Astrocyte (in vitro differentiated cells and primary cell): Measurements from ENCODE around the gene CABP4.

ENCODE experiments used
- EZH2 ChIP-seq: IDR thresholded peaks from 2 replicates; pipeline ENCODE4 v1.6.1; 2012; ENCODE audit warnings: mild to moderate bottlenecking, low read length, inconsistent platforms; ENCODE audit not compliant: insufficient read depth
- TF ChIP-seq, protein P1 (sequence below): IDR thresholded peaks from 2 replicates; pipeline ENCODE4 v1.5.1; 2011; ENCODE audit warnings: low read depth, mild to moderate bottlenecking, inconsistent platforms, low read length, moderate library complexity; ENCODE audit not compliant: insufficient read depth

- TF ChIP-seq, protein P1, sequence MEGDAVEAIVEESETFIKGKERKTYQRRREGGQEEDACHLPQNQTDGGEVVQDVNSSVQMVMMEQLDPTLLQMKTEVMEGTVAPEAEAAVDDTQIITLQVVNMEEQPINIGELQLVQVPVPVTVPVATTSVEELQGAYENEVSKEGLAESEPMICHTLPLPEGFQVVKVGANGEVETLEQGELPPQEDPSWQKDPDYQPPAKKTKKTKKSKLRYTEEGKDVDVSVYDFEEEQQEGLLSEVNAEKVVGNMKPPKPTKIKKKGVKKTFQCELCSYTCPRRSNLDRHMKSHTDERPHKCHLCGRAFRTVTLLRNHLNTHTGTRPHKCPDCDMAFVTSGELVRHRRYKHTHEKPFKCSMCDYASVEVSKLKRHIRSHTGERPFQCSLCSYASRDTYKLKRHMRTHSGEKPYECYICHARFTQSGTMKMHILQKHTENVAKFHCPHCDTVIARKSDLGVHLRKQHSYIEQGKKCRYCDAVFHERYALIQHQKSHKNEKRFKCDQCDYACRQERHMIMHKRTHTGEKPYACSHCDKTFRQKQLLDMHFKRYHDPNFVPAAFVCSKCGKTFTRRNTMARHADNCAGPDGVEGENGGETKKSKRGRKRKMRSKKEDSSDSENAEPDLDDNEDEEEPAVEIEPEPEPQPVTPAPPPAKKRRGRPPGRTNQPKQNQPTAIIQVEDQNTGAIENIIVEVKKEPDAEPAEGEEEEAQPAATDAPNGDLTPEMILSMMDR, result no peak
- TF ChIP-seq EZH2, result no peak
Measured at GRCh38 chr11:67432655-67433349, 22.4 kb upstream of the CABP4 start.
